ENCODE measurements around the gene PIK3IP1.

The PIK3IP1 gene

DNA sequence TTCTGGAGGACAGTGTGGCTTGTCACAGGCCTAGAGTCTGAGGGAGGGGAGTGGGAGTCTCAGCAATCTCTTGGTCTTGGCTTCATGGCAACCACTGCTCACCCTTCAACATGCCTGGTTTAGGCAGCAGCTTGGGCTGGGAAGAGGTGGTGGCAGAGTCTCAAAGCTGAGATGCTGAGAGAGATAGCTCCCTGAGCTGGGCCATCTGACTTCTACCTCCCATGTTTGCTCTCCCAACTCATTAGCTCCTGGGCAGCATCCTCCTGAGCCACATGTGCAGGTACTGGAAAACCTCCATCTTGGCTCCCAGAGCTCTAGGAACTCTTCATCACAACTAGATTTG lies 13.0 kb downstream of the PIK3IP1 start:
- no peak for DNase-seq (ENCODE audit: low read depth in 2 of 2)

DNA sequence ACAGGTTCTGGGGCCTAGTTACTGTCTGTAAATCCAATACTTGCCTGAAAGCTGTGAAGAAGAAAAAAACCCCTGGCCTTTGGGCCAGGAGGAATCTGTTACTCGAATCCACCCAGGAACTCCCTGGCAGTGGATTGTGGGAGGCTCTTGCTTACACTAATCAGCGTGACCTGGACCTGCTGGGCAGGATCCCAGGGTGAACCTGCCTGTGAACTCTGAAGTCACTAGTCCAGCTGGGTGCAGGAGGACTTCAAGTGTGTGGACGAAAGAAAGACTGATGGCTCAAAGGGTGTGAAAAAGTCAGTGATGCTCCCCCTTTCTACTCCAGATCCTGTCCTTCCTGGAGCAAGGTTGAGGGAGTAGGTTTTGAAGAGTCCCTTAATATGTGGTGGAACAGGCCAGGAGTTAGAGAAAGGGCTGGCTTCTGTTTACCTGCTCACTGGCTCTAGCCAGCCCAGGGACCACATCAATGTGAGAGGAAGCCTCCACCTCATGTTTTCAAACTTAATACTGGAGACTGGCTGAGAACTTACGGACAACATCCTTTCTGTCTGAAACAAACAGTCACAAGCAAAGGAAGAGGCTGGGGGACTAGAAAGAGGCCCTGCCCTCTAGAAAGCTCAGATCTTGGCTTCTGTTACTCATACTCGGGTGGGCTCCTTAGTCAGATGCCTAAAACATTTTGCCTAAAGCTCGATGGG lies 13.5 kb downstream of the PIK3IP1 start:
- DNase-seq (ENCODE audit: low read depth in 2 of 2) = no peak

DNA sequence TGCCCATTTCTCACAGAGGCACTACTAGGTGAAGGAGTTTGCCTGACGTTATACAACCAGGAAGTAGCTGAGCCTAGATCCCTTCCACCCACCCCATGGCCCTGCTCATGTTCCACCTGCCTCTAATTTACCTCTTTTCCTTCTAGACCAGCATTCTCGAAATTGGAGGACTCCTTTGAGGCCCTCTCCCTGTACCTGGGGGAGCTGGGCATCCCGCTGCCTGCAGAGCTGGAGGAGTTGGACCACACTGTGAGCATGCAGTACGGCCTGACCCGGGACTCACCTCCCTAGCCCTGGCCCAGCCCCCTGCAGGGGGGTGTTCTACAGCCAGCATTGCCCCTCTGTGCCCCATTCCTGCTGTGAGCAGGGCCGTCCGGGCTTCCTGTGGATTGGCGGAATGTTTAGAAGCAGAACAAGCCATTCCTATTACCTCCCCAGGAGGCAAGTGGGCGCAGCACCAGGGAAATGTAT lies 14.1 kb downstream of the PIK3IP1 start:
- no peak for DNase-seq (ENCODE audit: low read depth in 2 of 2)

DNA sequence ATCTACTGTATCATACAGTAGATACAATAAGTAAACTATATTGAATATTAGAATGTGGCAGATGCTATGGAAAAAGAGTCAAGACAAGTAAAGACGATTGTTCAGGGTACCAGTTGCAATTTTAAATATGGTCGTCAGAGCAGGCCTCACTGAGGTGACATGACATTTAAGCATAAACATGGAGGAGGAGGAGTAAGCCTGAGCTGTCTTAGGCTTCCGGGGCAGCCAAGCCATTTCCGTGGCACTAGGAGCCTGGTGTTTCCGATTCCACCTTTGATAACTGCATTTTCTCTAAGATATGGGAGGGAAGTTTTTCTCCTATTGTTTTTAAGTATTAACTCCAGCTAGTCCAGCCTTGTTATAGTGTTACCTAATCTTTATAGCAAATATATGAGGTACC lies 14.5 kb downstream of the PIK3IP1 start:
- no peak for DNase-seq (ENCODE audit: low read depth in 2 of 2)

DNA sequence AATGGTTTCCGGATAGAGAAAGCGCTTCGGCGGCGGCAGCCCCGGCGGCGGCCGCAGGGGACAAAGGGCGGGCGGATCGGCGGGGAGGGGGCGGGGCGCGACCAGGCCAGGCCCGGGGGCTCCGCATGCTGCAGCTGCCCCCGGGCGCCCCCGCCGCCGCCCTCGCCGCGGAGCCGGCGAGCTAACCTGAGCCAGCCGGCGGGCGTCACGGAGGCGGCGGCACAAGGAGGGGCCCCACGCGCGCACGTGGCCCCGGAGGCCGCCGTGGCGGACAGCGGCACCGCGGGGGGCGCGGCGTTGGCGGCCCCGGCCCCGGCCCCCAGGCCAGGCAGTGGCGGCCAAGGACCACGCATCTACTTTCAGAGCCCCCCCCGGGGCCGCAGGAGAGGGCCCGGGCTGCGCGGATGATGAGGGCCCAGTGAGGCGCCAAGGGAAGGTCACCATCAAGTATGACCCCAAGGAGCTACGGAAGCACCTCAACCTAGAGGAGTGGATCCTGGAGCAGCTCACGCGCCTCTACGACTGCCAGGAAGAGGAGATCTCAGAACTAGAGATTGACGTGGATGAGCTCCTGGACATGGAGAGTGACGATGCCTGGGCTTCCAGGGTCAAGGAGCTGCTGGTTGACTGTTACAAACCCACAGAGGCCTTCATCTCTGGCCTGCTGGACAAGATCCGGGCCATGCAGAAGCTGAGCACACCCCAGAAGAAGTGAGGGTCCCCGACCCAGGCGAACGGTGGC lies 15.7 kb downstream of the PIK3IP1 start:
- no peak for DNase-seq (ENCODE audit: low read depth in 2 of 2)

DNA sequence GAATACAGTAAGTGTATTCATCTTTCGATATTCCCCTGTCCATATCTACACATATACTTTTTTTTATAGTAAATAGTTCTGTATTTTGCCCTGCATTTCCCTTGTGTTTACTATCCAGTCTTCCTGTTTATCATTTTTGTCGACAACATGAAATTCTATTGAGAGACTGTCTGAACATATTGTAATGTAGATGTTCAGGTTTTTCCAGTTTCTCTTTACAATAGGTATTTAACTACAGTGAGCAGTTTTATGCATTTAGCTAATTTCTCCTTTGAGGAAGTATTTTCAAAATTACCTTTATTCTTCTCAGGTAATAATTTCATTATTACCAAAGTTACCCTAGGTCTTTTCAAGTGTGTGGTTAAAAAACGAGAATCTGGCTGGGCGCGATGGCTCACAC lies 16.7 kb downstream of the PIK3IP1 start:
- DNase-seq (ENCODE audit: low read depth in 2 of 2) = no peak

DNA sequence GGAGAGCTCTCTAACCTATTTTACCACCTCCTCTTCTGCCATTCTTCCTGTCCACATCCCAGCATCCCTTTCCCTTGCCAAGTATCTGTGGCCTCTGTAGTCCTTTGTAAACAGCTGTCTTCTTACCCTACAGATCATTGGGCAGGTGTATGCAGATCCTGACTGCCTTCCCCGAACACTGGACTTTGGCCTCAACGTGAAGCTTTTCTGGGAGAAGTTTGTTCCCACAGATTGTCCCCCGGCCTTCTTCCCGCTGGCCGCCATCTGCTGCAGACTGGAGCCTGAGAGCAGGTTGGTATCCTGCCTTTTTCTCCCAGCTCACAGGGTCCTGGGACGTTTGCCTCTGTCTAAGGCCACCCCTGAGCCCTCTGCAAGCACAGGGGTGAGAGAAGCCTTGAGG lies 17.3 kb downstream of the PIK3IP1 start:
- no peak for DNase-seq (ENCODE audit: low read depth in 2 of 2)

DNA sequence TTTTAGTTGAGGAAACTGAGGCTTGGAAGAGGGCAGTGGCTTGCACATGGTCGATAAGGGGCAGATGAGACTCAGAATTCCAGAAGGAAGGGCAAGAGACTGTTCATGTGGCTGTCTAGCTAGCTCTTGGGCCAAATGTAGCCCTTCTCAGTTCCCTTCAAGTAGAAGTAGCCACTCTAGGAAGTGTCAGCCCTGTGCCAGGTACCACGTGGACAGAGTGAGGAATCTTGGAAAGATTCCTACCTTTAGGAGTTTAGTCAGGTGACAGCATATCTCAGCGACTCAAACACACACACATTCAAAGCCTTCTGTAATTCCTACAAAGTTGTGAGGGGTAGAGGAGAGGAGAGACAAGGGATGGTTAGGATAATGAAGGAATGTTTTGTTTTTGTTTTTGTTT lies 18.3 kb downstream of the PIK3IP1 start:
- DNase-seq (ENCODE audit: low read depth in 2 of 2) = no peak

DNA sequence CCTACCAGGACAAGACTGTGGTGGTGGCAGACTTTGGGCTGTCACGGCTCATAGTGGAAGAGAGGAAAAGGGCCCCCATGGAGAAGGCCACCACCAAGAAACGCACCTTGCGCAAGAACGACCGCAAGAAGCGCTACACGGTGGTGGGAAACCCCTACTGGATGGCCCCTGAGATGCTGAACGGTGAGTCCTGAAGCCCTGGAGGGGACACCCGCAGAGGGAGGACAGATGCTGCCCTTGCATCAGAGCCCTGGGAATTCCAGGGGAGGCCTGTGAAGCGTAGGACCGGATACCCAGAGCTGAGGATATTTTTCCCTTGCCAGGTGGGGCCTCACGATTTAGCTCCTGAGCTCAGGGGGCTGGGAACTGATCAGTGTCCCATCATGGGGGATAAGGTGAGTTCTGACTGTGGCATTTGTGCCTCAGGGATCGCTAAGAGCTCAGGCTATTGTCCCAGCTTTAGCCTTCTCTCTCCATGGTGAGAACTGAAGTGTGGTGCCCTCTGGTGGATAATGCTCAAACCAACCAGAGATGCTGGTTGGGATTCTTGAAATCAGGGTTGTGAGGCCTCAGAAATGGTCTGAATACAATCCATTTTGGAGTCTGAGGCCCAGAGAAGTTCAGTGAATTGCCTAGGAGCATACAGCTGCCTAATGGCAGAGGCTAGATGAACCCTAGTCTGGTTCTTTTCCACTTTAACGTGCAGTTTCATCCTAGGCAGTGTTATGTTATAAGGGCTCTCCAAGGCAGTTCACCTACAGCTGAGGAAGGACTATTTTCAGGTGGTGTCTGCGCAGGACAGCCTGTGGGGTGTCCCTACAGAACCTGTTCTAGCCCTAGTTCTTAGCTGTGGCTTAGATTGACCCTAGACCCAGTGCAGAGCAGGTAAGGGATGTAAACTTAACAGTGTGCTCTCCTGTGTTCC lies 19.5 kb downstream of the PIK3IP1 start:
- no peak for DNase-seq (ENCODE audit: low read depth in 2 of 2)

DNA sequence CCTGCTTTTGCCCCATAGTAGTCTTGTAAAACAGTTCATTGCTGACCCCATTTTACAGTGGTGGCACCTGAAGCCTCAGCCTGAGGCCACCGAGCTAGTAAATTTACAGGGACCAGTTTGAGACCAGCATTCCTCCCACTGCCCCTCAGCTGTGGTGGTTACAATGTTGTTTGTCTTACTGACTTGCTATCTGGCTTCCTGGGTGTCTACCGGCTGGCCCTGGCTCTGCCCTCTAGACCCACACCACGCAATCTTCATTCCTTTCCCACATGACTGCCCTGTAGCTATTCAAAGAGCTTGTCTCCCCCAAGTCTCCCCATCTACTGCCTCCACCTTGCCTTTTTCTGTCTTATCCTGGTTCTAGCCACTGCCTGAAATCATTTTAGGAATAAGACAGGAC lies 20.8 kb downstream of the PIK3IP1 start:
- DNase-seq (ENCODE audit: low read depth in 2 of 2) = no peak

DNA sequence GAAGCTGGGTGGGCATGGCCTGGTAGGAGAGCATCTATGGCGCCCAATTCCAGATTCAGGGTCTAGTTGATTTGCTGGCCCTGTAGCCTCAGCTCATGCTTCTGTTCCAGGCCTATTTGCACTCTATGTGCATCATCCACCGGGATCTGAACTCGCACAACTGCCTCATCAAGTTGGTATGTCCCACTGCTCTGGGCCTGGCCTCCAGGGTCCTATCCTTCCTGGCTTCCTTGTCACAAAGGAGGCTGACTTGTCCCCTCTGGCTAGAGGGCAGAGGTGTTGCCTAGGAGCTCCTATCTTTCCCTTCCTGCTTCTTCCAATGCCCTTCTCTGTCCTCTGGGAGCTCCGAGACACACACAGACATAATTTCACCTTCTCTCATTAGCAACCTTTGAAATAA lies 21.3 kb downstream of the PIK3IP1 start:
- no peak for DNase-seq (ENCODE audit: low read depth in 2 of 2)

DNA sequence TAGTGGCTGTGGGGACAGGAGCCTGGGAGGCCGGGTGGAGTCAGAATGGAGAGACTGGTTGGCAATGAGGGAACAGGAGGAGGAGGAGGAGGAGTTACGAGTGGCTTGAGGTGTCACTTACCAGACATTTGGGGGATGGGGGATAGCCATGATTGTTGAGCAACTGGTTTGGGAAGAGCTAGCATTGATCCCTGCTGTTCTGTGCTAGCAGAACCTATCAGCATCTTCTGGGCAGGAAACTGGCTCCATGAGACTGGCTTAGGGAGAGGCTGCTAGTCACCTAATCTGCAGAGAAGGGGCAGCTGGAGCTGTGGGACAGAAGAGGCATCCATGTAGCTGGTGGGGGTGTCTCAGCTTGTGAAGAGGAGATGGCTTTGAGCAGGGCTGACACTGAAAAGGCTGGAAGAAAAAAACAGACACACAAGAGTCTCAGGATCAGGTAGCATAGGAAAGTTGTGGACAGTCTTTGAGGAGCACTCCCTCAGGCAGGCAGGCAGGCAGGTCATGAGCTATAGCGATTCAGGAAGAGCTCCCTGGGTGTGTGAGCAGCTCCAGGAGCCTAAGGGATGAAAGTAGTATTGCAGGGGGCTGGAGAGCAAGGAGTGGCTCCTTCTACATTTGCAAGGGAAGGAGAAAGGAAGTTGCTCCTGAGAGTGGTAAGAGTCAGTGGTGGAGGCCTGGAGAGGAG lies 22.3 kb downstream of the PIK3IP1 start:
- no peak for DNase-seq (ENCODE audit: low read depth in 2 of 2)

DNA sequence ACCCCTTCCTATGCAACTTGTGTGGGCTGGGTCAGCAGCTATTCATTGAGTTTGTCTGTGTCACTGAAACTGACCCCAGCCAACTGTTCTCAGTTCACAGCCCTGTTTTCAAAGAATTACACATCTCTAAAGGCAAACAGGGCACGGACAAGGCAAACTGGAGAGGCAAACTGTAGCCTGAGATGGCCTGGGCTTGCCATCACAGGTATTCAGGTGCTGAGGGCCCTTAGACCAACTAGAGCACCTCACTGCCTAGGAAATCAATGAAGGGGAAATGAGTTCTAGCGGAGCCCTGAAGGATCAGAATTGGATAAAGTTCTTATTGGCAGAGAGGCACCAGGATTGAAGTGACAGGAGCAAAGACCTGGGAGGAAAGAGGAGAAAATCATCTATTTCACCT lies 24.0 kb downstream of the PIK3IP1 start:
- no peak for DNase-seq (ENCODE audit: low read depth in 2 of 2)

DNA sequence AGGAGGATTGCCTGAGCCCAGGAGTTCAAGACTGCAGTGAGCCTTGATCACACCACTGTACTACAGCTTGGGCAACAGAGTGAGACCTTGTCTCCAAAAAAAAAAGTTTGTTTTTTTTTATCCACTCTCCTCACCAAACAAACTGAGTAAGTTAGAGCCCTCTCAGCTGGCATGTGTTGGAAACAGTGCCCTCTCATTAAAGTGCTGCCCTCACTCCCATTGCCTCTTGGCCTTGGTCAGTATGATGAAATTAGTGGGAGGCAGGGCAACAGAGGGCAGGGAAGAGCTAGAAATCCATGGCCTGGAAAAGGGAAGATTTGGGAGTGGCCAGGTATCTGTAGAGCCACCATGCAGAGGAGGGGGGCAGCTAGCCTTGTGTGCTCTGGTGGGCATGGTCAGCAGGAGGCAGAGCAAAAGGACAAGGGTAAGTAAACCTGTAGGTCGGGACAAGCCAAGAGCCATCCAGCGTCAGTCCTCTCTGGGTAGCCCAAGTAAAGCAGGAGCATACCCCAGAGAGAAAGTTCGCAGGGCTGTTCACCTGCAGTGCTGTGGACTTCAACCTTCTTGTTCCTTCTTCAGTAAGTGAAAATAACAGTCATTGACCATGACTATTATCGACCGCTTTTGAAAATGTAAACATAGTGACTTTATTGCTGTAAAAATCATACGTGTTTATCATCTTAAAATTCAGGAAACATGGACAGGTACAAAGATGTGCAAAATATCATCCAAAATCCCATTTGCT lies 28.2 kb downstream of the PIK3IP1 start:
- DNase-seq (ENCODE audit: low read depth in 2 of 2) = no peak

DNA sequence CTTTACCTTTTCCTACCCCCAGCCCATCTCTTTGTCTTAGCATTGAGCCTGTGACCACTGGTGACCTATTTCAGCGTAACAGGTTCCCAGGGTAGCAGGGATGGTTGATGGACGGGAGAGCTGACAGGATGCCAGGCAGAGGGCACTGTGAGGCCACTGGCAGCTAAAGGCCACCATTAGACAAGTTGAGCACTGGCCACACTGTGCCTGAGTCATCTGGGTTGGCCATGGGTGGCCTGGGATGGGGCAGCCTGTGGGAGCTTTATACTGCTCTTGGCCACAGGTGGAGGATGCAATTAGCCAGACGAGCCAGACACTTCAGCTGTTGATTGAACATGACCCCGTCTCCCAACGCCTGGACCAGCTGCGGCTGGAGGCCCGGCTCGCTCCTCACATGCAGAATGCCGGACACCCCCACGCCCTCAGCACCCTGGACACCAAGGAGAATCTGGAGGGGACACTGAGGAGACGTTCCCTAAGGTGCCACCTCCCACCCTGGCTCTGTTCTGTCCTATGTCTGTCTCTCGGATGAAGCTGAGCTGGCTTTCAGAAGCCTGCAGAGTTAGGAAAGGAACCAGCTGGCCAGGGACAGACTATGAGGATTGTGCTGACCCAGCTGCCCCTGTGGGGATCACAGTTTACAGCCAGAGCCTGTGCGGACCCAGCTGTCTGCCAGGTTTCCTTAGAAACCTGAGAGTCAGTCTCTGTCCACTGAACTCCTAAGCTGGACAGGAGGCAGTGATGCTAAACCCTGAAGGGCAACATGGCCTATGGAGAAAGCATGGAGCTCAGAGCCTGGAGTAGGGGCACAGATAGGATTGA lies 29.8 kb downstream of the PIK3IP1 start:
- no peak for DNase-seq (ENCODE audit: low read depth in 2 of 2)

DNA sequence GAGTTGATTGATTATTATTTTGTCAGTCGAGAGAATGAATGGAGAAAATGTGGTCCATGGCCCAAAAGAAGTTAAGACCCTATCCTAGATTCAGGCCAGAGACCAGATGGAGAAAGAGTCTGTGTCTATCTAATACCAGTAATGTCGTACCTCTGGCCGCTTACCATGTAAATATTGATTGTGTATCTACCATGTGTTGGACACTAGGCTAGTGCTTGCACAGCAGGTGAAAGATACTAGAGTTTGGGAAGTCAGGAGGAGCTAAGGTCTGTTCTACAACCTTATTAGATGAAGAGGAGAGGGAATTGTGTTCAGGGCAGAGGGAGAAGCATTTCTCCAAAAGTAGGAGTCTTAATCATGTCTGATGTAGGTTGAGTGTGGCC lies 31.8 kb downstream of the PIK3IP1 start:
- no peak for DNase-seq (ENCODE audit: low read depth in 2 of 2)

DNA sequence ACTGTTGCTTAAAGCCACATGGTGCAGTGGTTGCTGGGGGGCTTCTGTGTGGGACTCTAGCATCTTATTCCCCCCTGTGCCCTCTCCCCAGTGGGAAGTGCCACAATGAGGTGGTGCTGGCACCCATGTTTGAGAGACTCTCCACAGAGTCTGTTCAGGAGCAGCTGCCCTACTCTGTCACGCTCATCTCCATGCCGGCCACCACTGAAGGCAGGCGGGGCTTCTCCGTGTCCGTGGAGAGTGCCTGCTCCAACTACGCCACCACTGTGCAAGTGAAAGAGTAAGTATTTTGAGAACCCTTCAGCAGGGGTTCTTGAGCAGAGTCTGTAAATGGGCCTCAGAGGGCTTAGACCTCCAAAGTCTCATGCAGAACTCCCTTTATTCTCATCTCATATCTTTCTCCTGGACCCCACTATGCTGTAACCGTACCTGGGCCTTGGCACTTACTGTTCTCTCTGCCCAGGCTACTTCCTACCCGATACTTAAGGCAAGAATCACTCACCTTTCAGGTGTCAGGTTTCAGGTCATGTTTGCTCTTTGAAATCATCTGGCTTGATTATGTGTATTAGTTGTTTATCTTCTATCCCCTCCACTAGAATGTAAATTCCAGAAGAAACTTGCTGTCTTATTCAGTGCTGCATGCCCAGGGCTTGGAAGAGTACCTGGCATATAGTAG lies 32.4 kb downstream of the PIK3IP1 start:
- no peak for DNase-seq (ENCODE audit: low read depth in 2 of 2)

DNA sequence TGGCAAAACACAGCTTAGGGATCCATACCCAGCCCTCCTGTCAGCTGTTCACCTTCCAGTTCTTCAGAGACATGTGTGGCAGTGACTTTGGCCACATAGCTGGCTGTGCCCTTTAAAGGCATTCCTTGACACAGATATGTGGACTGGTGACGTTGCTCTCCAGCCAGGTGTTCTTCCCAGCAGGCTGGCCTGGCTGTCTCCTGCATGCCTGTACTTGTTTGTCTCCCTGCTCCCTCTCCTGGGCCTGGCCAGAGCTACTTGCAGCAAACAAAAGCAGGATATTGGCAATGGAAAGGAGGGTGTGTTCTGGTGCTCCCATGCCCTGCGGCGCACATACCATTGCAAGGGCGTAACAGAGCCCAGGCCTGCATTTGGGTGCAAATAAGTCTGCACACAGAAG lies 38.3 kb downstream of the PIK3IP1 start:
- no peak for DNase-seq (ENCODE audit: low read depth in 2 of 2)

DNA sequence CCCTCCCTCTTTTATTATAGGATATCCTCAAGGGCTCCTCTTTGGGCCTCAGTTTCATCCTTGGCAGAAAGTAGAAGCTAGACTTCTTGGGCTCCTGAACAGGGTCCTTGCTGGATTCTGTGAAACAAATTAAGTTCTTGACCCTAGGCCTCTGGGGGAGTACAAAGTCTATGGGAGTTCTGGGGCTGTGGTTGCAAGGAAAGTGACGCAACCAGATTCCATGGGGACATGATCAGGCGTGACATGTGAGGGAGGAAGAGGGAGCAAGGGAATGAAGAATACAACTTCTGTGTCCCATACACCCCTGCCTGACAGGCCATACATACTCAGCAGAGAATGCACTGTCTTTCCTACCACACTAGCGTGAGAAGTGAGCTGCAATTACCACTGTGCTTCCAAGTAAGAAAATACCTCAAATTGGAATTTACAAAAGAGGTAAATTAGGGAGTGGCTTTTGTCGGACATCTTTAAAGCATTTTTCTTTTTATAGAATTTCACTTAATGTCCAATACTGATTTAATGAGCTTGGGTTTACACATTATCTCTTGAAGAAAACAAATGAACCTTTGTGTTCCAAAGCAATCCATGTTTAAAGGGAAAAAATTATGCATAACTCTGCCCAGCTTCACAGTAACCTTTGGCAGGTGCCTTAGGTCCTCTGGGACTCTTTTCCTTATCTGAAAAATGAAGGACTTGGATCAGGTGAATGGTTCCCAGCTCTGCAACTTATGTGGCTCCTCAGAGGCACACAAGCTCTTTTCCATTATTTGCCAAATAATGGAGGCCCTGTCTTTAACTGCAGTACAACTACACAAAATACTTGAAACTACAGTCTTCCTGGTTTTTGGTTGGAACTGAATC lies 41.3 kb downstream of the PIK3IP1 start:
- no peak for DNase-seq (ENCODE audit: low read depth in 2 of 2)

Data from stimulated activated CD4-positive, alpha-beta T cell treated with anti-CD3 and anti-CD28 coated beads, Interleukin-12 subunit alpha, Interleukin-12 subunit beta, amount 100 ng/mL, for 24 hours (primary cell).